Testis (tissue), 2 donors: ENCODE results near the gene F12.

Experiments used
- POLR2A ChIP-seq: fragments of 450-650 bp; IDR thresholded peaks from one replicate; pipeline ENCODE4 v1.6.1; 2017; ENCODE audit warnings: antibody characterized with exemption, mild to moderate bottlenecking, moderate library complexity
- TF ChIP-seq, protein P1 (sequence below), 3 experiments: fragments of 450-650 bp in 2 of 3; fragments of 200-600 bp in 1 of 3; sonication (generic) in 1 of 3; IDR thresholded peaks; one replicate each; pipeline ENCODE4 v1.5.1; 2016 to 2019; ENCODE audit warnings: antibody characterized with exemption in 3 of 3, mild to moderate bottlenecking in 2 of 3, moderate library complexity in 1 of 3

DNA sequence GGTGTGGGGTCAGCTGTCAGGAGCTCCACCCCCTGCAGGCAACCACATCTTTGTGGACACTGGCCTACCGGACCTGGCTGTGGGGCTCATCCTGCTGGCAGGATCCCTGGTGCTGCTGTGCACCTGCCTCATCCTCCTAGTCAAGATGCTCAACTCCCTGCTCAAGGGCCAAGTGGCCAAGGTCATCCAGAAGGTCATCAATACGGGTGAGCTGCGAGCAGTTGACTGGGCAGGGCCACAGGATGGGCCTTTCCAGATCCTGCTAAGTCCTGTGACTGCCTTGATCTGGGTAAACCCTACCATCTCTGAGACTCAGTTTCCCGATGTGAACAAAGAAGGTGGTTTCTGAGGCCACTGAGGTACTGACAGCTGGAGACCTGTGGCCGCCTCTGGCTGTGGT lies 15.4 kb downstream of the F12 start:
- TF ChIP-seq POLR2A, result no peak
- TF ChIP-seq, protein P1, sequence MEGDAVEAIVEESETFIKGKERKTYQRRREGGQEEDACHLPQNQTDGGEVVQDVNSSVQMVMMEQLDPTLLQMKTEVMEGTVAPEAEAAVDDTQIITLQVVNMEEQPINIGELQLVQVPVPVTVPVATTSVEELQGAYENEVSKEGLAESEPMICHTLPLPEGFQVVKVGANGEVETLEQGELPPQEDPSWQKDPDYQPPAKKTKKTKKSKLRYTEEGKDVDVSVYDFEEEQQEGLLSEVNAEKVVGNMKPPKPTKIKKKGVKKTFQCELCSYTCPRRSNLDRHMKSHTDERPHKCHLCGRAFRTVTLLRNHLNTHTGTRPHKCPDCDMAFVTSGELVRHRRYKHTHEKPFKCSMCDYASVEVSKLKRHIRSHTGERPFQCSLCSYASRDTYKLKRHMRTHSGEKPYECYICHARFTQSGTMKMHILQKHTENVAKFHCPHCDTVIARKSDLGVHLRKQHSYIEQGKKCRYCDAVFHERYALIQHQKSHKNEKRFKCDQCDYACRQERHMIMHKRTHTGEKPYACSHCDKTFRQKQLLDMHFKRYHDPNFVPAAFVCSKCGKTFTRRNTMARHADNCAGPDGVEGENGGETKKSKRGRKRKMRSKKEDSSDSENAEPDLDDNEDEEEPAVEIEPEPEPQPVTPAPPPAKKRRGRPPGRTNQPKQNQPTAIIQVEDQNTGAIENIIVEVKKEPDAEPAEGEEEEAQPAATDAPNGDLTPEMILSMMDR (IDR thresholded peaks at IDR 0.05), result no peak
